ENCODE data around the gene KRT10.

KRT10 gene

DNA sequence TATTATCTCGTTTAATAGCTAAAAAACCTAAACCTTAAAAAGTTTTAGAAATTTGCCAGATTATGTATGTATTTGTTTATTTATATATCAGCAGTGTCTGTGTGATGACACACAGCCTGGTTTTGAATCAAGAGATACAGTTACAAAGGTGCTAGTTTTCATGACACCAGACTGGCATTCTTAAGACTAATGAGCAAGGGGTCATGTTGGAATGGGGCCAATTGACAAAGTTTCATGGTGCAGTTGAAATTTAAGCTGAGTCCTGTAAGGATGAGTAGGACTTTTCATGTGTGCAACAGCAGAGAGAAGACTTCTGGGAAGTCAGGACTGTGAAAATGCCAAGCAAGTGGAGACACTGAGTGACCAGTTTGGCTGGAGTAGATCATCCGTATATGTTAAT lies 3.2 kb upstream of the KRT10 start:
- ChIA-PET POLR2A (interaction anchor here (1.0 kb wide), 2 partner anchors 696 to 863 kb away, joined by 3 to 4 read pairs; partner anchors contain the start of gene EIF1), CTCF (interaction anchor here (0.5 to 3.5 kb wide), 8 partner anchors 17 to 840 kb away, joined by 3 to 16 read pairs (median 3); no protein-coding TSS in a partner anchor)
- Histone ChIP-seq H3K27ac (ENCODE audit: extremely low read depth, low read depth, low read length) (no peak overlapping the region), H3K4me3 (ENCODE audit: low read depth, low read length) (no peak overlapping the region), H3K9me3 (ENCODE audit: control insufficient read depth, insufficient read depth, low read depth, low read length) (no peaks in the 10 kb centered on the region), H3K36me3 (ENCODE audit: control insufficient read depth in 2 of 2, insufficient read depth in 1 of 2, low read length in 2 of 2) (peaks cover 0 to 9% of the 10 kb centered on the region in 2 experiments; a peak in 1 of 3 replicates), H3K4me1 (ENCODE audit: control insufficient read depth, insufficient read depth, low read length) (peaks cover 16% of the 10 kb centered on the region)
- no peak for TF ChIP-seq ZEB2 (tag by site-specific recombination; IDR thresholded peaks at IDR 0.05)
- TF ChIP-seq, protein P1, sequence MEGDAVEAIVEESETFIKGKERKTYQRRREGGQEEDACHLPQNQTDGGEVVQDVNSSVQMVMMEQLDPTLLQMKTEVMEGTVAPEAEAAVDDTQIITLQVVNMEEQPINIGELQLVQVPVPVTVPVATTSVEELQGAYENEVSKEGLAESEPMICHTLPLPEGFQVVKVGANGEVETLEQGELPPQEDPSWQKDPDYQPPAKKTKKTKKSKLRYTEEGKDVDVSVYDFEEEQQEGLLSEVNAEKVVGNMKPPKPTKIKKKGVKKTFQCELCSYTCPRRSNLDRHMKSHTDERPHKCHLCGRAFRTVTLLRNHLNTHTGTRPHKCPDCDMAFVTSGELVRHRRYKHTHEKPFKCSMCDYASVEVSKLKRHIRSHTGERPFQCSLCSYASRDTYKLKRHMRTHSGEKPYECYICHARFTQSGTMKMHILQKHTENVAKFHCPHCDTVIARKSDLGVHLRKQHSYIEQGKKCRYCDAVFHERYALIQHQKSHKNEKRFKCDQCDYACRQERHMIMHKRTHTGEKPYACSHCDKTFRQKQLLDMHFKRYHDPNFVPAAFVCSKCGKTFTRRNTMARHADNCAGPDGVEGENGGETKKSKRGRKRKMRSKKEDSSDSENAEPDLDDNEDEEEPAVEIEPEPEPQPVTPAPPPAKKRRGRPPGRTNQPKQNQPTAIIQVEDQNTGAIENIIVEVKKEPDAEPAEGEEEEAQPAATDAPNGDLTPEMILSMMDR (tag by site-specific recombination; IDR thresholded peaks at IDR 0.05) = no peak
- peak; percentile 38 for TF ChIP-seq ZNF366 (tag by site-specific recombination; conservative IDR thresholded peaks at IDR 0.05)
- no peak for TF ChIP-seq ZNF623 (tag by site-specific recombination; IDR thresholded peaks at IDR 0.05)
- TF ChIP-seq KLF8 (tag by site-specific recombination; IDR thresholded peaks at IDR 0.05) = 0 out of 2 replicates have a peak, but pooled peaks have one; percentile 25
- TF ChIP-seq, protein P2, sequence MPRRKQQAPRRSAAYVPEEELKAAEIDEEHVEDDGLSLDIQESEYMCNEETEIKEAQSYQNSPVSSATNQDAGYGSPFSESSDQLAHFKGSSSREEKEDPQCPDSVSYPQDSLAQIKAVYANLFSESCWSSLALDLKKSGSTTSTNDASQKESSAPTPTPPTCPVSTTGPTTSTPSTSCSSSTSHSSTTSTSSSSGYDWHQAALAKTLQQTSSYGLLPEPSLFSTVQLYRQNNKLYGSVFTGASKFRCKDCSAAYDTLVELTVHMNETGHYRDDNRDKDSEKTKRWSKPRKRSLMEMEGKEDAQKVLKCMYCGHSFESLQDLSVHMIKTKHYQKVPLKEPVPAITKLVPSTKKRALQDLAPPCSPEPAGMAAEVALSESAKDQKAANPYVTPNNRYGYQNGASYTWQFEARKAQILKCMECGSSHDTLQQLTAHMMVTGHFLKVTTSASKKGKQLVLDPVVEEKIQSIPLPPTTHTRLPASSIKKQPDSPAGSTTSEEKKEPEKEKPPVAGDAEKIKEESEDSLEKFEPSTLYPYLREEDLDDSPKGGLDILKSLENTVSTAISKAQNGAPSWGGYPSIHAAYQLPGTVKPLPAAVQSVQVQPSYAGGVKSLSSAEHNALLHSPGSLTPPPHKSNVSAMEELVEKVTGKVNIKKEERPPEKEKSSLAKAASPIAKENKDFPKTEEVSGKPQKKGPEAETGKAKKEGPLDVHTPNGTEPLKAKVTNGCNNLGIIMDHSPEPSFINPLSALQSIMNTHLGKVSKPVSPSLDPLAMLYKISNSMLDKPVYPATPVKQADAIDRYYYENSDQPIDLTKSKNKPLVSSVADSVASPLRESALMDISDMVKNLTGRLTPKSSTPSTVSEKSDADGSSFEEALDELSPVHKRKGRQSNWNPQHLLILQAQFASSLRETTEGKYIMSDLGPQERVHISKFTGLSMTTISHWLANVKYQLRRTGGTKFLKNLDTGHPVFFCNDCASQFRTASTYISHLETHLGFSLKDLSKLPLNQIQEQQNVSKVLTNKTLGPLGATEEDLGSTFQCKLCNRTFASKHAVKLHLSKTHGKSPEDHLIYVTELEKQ (tag by site-specific recombination; IDR thresholded peaks at IDR 0.05; ENCODE audit: borderline replicate concordance) = no peak
- TF ChIP-seq OSR2 (tag by site-specific recombination; IDR thresholded peaks at IDR 0.05) = 0 out of 2 replicates have a peak, but pooled peaks have one; percentile 6
- TF ChIP-seq ZNF629 (tag by site-specific recombination; IDR thresholded peaks at IDR 0.05) = peak; percentile 38; the same call in 1 of the 2 replicates
- TF ChIP-seq ZNF202 (tag by site-specific recombination; IDR thresholded peaks at IDR 0.05; ENCODE audit: borderline replicate concordance) = no peak

DNA sequence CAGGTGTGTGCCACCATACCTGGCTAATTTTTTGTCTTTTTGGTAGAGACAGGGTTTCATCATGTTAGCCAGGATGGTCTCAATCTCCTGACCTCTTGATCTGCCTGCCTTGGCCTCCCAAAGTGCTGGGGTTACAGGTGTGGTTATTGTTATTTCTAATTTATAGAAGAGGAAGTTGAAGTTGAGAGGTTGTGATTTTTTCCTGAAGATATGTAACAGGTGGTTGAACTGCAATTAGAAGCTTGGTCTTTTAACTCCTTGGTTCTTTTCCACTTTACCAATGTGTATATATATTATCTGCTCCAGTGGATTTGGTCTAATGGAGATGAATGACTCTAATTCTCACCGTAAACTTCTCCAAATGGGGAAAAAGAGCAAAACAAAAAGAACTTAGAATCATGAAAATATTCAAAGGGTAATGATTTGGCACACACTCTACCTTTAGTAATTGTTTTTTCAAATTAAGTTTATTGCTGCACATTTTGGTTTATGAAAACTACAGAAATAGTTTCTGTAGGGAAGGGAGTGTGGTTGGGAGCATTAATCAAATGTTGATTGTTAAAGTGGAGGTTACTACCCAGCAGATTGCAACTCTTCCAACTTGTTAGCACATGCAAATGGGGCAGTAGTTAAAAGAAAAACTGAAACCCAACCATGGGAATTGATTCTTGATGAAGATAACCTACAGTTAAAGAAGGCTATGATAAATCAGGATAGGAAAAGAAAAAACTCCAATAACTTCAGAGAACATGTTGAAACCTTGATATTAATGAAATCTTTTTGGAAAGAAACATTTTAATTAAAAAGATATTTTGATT lies 1.8 kb upstream of the KRT10 start:
- Histone ChIP-seq H3K27ac (ENCODE audit: extremely low read depth, low read depth, low read length) (no peak overlapping the region), H3K36me3 (ENCODE audit: control insufficient read depth in 2 of 2, insufficient read depth in 1 of 2, low read length in 2 of 2) (peaks cover 0 to 13% of the 10 kb centered on the region in 2 experiments; a peak in 1 of 3 replicates), H3K4me1 (ENCODE audit: control insufficient read depth, insufficient read depth, low read length) (peaks cover 18% of the 10 kb centered on the region), H3K4me3 (ENCODE audit: low read depth, low read length) (no peak overlapping the region), H3K9me3 (ENCODE audit: control insufficient read depth, insufficient read depth, low read depth, low read length) (no peaks in the 10 kb centered on the region)
- ChIA-PET POLR2A (no interaction called here), CTCF (interaction anchor here (0.6 to 3.5 kb wide), 7 partner anchors 19 to 839 kb away, joined by 3 to 16 read pairs (median 3); no protein-coding TSS in a partner anchor)
- TF ChIP-seq ZNF146 (tag by site-specific recombination; IDR thresholded peaks at IDR 0.05) (no peak), ZNF138 (tag by site-specific recombination; IDR thresholded peaks at IDR 0.05; ENCODE audit: borderline replicate concordance) (no peak), KLF10 (tag by site-specific recombination; IDR thresholded peaks at IDR 0.05) (no peak), ZNF211 (tag by site-specific recombination; IDR thresholded peaks at IDR 0.05; ENCODE audit: low read depth) (no peak), ZNF701 (tag by site-specific recombination; IDR thresholded peaks at IDR 0.05) (no peak), ZNF560 (tag by site-specific recombination; IDR thresholded peaks at IDR 0.05; ENCODE audit: borderline replicate concordance) (no peak), ZNF501 (tag by site-specific recombination; IDR thresholded peaks at IDR 0.05) (no peak), ZNF175 (tag by site-specific recombination; IDR thresholded peaks at IDR 0.05) (no peak), GLIS2 (tag by site-specific recombination; IDR thresholded peaks at IDR 0.05) (no peak), KLF8 (tag by site-specific recombination; IDR thresholded peaks at IDR 0.05) (no peak), BCL11A (tag by site-specific recombination; IDR thresholded peaks at IDR 0.05; ENCODE audit: low read depth) (no peak), ZNF600 (tag by site-specific recombination; IDR thresholded peaks at IDR 0.05) (no peak), WT1 (tag by site-specific recombination; IDR thresholded peaks at IDR 0.05) (peak; percentile 76), TRIM28 (IDR thresholded peaks at IDR 0.05; ENCODE audit: borderline replicate concordance, low read length) (no peak), YY2 (tag by site-specific recombination; IDR thresholded peaks at IDR 0.05) (no peak), ZNF549 (tag by site-specific recombination; IDR thresholded peaks at IDR 0.05) (no peak), ZNF626 (tag by site-specific recombination; IDR thresholded peaks at IDR 0.05) (no peak), ZBTB20 (tag by site-specific recombination; IDR thresholded peaks at IDR 0.05) (no peak), ZNF654 (tag by site-specific recombination; IDR thresholded peaks at IDR 0.05; ENCODE audit: low read depth) (no peak)
- TF ChIP-seq, protein P3, sequence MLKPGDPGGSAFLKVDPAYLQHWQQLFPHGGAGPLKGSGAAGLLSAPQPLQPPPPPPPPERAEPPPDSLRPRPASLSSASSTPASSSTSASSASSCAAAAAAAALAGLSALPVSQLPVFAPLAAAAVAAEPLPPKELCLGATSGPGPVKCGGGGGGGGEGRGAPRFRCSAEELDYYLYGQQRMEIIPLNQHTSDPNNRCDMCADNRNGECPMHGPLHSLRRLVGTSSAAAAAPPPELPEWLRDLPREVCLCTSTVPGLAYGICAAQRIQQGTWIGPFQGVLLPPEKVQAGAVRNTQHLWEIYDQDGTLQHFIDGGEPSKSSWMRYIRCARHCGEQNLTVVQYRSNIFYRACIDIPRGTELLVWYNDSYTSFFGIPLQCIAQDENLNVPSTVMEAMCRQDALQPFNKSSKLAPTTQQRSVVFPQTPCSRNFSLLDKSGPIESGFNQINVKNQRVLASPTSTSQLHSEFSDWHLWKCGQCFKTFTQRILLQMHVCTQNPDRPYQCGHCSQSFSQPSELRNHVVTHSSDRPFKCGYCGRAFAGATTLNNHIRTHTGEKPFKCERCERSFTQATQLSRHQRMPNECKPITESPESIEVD (tag by site-specific recombination; IDR thresholded peaks at IDR 0.05) = peak; percentile 67

Data from HEK293 (cell line).